ENCODE data around the gene DOCK10.

The DOCK10 gene

GRCh38 chr2:224881846-224882245, 160.4 kb downstream of the DOCK10 start:
- no peak for DNase-seq (ENCODE audit: low read depth in 2 of 2)

GRCh38 chr2:224876522-224876921, 165.7 kb downstream of the DOCK10 start:
- no peak for DNase-seq (ENCODE audit: low read depth in 2 of 2)

- no peak for DNase-seq (ENCODE audit: low read depth in 2 of 2)
These were observed 166.4 kb downstream of the DOCK10 start for GRCh38 chr2:224875841-224876240.

- DNase-seq (ENCODE audit: low read depth in 2 of 2): no peak
These were observed 167.1 kb downstream of the DOCK10 start for GRCh38 chr2:224875153-224875552.

GRCh38 chr2:224871813-224872212, 170.5 kb downstream of the DOCK10 start:
- no peak for DNase-seq (ENCODE audit: low read depth in 2 of 2)

GRCh38 chr2:224870341-224870740, 171.9 kb downstream of the DOCK10 start:
- no peak for DNase-seq (ENCODE audit: low read depth in 2 of 2)

GRCh38 chr2:224869601-224870233, 172.6 kb downstream of the DOCK10 start:
- DNase-seq (ENCODE audit: low read depth in 2 of 2): no peak

- DNase-seq (ENCODE audit: low read depth in 2 of 2): no peak
These were observed 177.3 kb downstream of the DOCK10 start for GRCh38 chr2:224865016-224865415.

- DNase-seq (ENCODE audit: low read depth in 2 of 2): no peak
These were observed 181.0 kb downstream of the DOCK10 start for GRCh38 chr2:224861266-224861665.

GRCh38 chr2:224860786-224861185, 181.5 kb downstream of the DOCK10 start:
- no peak for DNase-seq (ENCODE audit: low read depth in 2 of 2)

- DNase-seq (ENCODE audit: low read depth in 2 of 2): no peak
These were observed 190.5 kb downstream of the DOCK10 start for GRCh38 chr2:224851811-224852210.

- no peak for DNase-seq (ENCODE audit: low read depth in 2 of 2)
These were observed 192.2 kb downstream of the DOCK10 start for GRCh38 chr2:224850081-224850480.

- no peak for DNase-seq (ENCODE audit: low read depth in 2 of 2)
These were observed 193.0 kb downstream of the DOCK10 start for GRCh38 chr2:224849264-224849663.

- DNase-seq (ENCODE audit: low read depth in 2 of 2): no peak
These were observed 194.1 kb downstream of the DOCK10 start for GRCh38 chr2:224847961-224848850.

- no peak for DNase-seq (ENCODE audit: low read depth in 2 of 2)
These were observed 194.9 kb downstream of the DOCK10 start for GRCh38 chr2:224847381-224847780.

- DNase-seq (ENCODE audit: low read depth in 2 of 2): no peak
These were observed 195.6 kb downstream of the DOCK10 start for GRCh38 chr2:224846686-224847085.

GRCh38 chr2:224846161-224846560, 196.1 kb downstream of the DOCK10 start:
- DNase-seq (ENCODE audit: low read depth in 2 of 2): no peak

GRCh38 chr2:224843141-224843540, 199.1 kb downstream of the DOCK10 start:
- DNase-seq (ENCODE audit: low read depth in 2 of 2): no peak

GRCh38 chr2:224841910-224842309, 200.4 kb downstream of the DOCK10 start:
- DNase-seq (ENCODE audit: low read depth in 2 of 2): no peak

GRCh38 chr2:224838335-224838734, 203.9 kb downstream of the DOCK10 start:
- no peak for DNase-seq (ENCODE audit: low read depth in 2 of 2)

GRCh38 chr2:224837558-224837957, 204.7 kb downstream of the DOCK10 start:
- DNase-seq (ENCODE audit: low read depth in 2 of 2): no peak

GRCh38 chr2:224837066-224837465, 205.2 kb downstream of the DOCK10 start:
- no peak for DNase-seq (ENCODE audit: low read depth in 2 of 2)

GRCh38 chr2:224836263-224836662, 206.0 kb downstream of the DOCK10 start:
- no peak for DNase-seq (ENCODE audit: low read depth in 2 of 2)

Data from stimulated activated CD8-positive, alpha-beta memory T cell treated with anti-CD3 and anti-CD28 coated beads, Interleukin-7, amount 100 ng/mL, for 1 hour (primary cell).